Measurements from ENCODE around the gene EVA1A. TPM values are rescaled to one million over a fixed set of nuclear protein-coding genes. Genes with fewer than 3 reads are reported as not detected.
"Not testable (repeated sequence)": the region's sequence is repeated elsewhere in the genome, so short reads cannot be mapped to it uniquely, and the experiment has no call there.

EVA1A gene
- total RNA-seq, 4 donors from 2014 or later = 1.3 to 1.6 TPM; not detected in 2

- H3K27ac ChIP-seq = no peak overlapping the region
- no peak for TF ChIP-seq EP300 (IDR thresholded peaks at IDR 0.05)
- TF ChIP-seq, protein P1, sequence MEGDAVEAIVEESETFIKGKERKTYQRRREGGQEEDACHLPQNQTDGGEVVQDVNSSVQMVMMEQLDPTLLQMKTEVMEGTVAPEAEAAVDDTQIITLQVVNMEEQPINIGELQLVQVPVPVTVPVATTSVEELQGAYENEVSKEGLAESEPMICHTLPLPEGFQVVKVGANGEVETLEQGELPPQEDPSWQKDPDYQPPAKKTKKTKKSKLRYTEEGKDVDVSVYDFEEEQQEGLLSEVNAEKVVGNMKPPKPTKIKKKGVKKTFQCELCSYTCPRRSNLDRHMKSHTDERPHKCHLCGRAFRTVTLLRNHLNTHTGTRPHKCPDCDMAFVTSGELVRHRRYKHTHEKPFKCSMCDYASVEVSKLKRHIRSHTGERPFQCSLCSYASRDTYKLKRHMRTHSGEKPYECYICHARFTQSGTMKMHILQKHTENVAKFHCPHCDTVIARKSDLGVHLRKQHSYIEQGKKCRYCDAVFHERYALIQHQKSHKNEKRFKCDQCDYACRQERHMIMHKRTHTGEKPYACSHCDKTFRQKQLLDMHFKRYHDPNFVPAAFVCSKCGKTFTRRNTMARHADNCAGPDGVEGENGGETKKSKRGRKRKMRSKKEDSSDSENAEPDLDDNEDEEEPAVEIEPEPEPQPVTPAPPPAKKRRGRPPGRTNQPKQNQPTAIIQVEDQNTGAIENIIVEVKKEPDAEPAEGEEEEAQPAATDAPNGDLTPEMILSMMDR (IDR thresholded peaks at IDR 0.05) = no peak
- no peak for TF ChIP-seq POLR2A (IDR thresholded peaks at IDR 0.05)
These were observed 76.9 kb downstream of the EVA1A start for GRCh38 chr2:75483878-75484277.

DNA sequence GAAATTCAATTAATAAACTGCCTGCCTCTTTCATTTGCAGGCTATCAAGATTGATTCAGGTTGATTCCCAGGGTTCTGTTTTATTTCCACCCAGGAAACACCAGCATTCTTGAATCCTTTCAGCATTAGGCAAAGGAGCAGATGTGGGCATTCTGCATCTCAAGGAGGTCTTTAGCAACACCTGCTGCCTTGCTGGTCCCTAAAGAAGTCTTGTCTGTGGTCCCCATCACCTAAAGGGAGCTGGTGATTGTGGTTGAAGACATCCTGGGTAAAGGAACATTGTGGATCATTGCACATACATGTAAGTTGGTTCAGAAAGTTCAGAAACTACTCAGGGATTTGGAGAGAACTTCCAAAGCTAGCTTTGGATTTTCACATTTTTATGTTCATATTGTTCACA, 78.3 kb downstream of the EVA1A start:
- no peaks in the 10 kb centered on the region for H3K27me3 ChIP-seq
- TF ChIP-seq POLR2A (IDR thresholded peaks at IDR 0.05) = no peak
- no peak for TF ChIP-seq EP300 (IDR thresholded peaks at IDR 0.05)
- TF ChIP-seq, protein P1 (IDR thresholded peaks at IDR 0.05) = no peak

More at GRCh38 chr2:75483878-75484277, 76.9 kb downstream of the EVA1A start:
- H3K9me3 ChIP-seq = no peaks in the 10 kb centered on the region
- H3K4me1 ChIP-seq = no peaks in the 10 kb centered on the region
- no peaks in the 10 kb centered on the region for H3K27me3 ChIP-seq
- no peaks in the 10 kb centered on the region for H3K36me3 ChIP-seq
- no peak for DNase-seq (ENCODE audit: low spot score in 2 of 2)
- no peak overlapping the region for H3K4me3 ChIP-seq
- WGBS, 2 donors = 88 to 92% methylated on average over 6 of the region's 6 CpGs

DNA sequence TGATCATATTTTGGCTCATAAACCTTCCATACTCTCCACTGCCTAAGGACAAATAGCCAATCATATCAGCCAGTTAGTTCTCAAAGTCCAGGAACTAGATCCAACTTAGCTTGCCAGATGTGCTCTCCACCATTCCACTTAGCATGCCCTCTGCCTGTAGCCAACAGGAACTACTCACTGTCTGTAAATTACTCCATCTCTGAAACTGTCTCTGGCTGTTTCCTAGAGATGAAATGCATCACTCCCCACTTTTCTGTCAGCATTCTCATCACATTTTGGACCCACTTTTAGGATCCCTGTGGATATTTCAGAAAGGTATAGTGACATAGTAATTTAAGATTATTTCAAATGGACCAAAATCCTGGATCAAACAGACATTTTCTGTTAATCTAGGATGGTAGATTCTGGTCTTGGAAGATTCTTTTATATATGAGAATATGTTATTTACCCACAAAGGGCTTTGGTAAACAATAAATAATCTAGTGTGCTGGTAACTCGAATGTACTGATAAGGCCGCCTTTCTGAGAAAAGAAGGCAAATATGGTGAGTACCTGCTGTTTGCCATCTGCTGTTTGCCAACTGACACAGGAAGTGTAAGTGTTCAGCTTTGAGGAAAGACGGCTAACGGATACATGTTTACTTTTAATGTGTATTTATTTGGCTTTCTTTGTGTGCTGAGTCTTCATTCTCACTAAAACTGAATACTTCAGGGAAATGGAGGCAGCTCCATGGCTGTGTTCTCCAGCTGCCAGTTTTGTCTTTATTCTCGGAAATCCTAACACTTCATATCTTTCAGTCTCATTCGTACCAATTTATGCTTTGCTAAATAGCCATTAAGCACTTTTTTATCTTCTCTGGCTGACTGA, 79.5 kb downstream of the EVA1A start:
- WGBS, 2 donors = 75 to 79% methylated on average over 6 of the region's 6 CpGs
- Histone ChIP-seq H3K36me3 (no peaks in the 10 kb centered on the region), H3K27ac (no peak overlapping the region), H3K27me3 (no peaks in the 10 kb centered on the region), H3K4me3 (no peak overlapping the region), H3K4me1 (no peaks in the 10 kb centered on the region), H3K9me3 (no peaks in the 10 kb centered on the region)
- TF ChIP-seq, protein P1 (IDR thresholded peaks at IDR 0.05) = no peak
- TF ChIP-seq POLR2A (IDR thresholded peaks at IDR 0.05) = no peak
- TF ChIP-seq EP300 (IDR thresholded peaks at IDR 0.05) = no peak
- DNase-seq (ENCODE audit: low spot score in 2 of 2) = no peak

More for the DNA sequence above, 78.3 kb downstream of the EVA1A start:
- H3K9me3 ChIP-seq = no peaks in the 10 kb centered on the region
- no peaks in the 10 kb centered on the region for H3K4me1 ChIP-seq
- H3K27ac ChIP-seq = no peak overlapping the region
- no peak overlapping the region for H3K4me3 ChIP-seq
- no peaks in the 10 kb centered on the region for H3K36me3 ChIP-seq
- no peak for DNase-seq (ENCODE audit: low spot score in 2 of 2)

- DNase-seq (ENCODE audit: low spot score in 2 of 2); H3K4me3 ChIP-seq; H3K27me3 ChIP-seq; H3K9me3 ChIP-seq; H3K27ac ChIP-seq; H3K36me3 ChIP-seq; H3K4me1 ChIP-seq: not testable (repeated sequence)
- WGBS, 2 donors = 94 to 100% methylated on average over 1 of the region's 1 CpG
These were observed 83.0 kb downstream of the EVA1A start for GRCh38 chr2:75477696-75478095.

GRCh38 chr2:75476761-75477160, 84.0 kb downstream of the EVA1A start:
- WGBS, 2 donors = 13 to 26% methylated on average over 2 of the region's 2 CpGs

More at GRCh38 chr2:75476761-75477160, 84.0 kb downstream of the EVA1A start:
- Histone ChIP-seq H3K4me1 (peaks cover 0 to 6% (median 0%) of the 10 kb centered on the region in 4 donors), H3K9me3 (no peaks in the 10 kb centered on the region), H3K4me3 (no peak overlapping the region), H3K36me3 (no peaks in the 10 kb centered on the region), H3K27ac (no peak overlapping the region), H3K27me3 (no peaks in the 10 kb centered on the region)
- no peak for TF ChIP-seq EP300 (IDR thresholded peaks at IDR 0.05)
- TF ChIP-seq, protein P1 (IDR thresholded peaks at IDR 0.05) = no peak
- no peak for DNase-seq (ENCODE audit: low spot score in 2 of 2)

Measured in tibial nerve (tissue), 4 donors.